GM19324 (cell line): Measurements from ENCODE around the gene CXCL10.
"Not testable (repeated sequence)": the region's sequence is repeated elsewhere in the genome, so short reads cannot be mapped to it uniquely, and the experiment has no call there.

Experiments
- ATAC-seq: cut with Tn5 transposase; IDR thresholded peaks from one replicate; pipeline ENCODE4 v1.9.1; 2021; ENCODE audit warnings: mild to moderate bottlenecking, moderate library complexity; ENCODE audit not compliant: unreplicated experiment, low FRiP score

Gene CXCL10

GRCh38 chr4:76023389-76023788, at the start of gene CXCL10:
Gene CXCL10 (minus strand): TSS chr4:76023497. CDS start chr4:76023431, 66 bp downstream.
- ATAC-seq, result no peak

GRCh38 chr4:76072760-76073159, 49.5 kb upstream of the CXCL10 start:
- no peak for ATAC-seq

- peak; percentile 59 for ATAC-seq
These were observed 44.5 kb upstream of the CXCL10 start for GRCh38 chr4:76067652-76068286.

GRCh38 chr4:76066546-76066945, 43.2 kb upstream of the CXCL10 start:
- ATAC-seq, result no peak

- no peak for ATAC-seq
These were observed 38.7 kb upstream of the CXCL10 start for GRCh38 chr4:76061982-76062381.

GRCh38 chr4:76061421-76061820, 38.1 kb upstream of the CXCL10 start:
- no peak for ATAC-seq

- no peak for ATAC-seq
These were observed 37.2 kb upstream of the CXCL10 start for GRCh38 chr4:76060506-76060905.

- ATAC-seq, result no peak
These were observed 36.5 kb upstream of the CXCL10 start for GRCh38 chr4:76059750-76060149.

GRCh38 chr4:76058888-76059426, 35.7 kb upstream of the CXCL10 start:
- no peak for ATAC-seq

GRCh38 chr4:76058302-76058701, 35.0 kb upstream of the CXCL10 start:
- no peak for ATAC-seq

GRCh38 chr4:76055421-76055820, 32.1 kb upstream of the CXCL10 start:
- no peak for ATAC-seq

GRCh38 chr4:76055016-76055415, 31.7 kb upstream of the CXCL10 start:
- ATAC-seq, result peak; percentile 86

GRCh38 chr4:76053730-76054129, 30.4 kb upstream of the CXCL10 start:
- ATAC-seq, result no peak

- ATAC-seq, result not testable (repeated sequence)
These were observed 27.3 kb upstream of the CXCL10 start for GRCh38 chr4:76050560-76051050.

- ATAC-seq, result not testable (repeated sequence)
These were observed 26.6 kb upstream of the CXCL10 start for GRCh38 chr4:76049860-76050416.

GRCh38 chr4:76044686-76045085, 21.4 kb upstream of the CXCL10 start:
- ATAC-seq, result not testable (repeated sequence)

GRCh38 chr4:76043306-76043705, 20.0 kb upstream of the CXCL10 start:
- not testable (repeated sequence) for ATAC-seq

- not testable (repeated sequence) for ATAC-seq
These were observed 19.1 kb upstream of the CXCL10 start for GRCh38 chr4:76042241-76042998.

GRCh38 chr4:76036855-76037254, 13.6 kb upstream of the CXCL10 start:
- no peak for ATAC-seq

GRCh38 chr4:76035799-76036380, 12.6 kb upstream of the CXCL10 start, which contains the start of gene CXCL11:
Gene CXCL11 (minus strand): TSS chr4:76036070. CDS start chr4:76035987, 83 bp downstream.
- no peak for ATAC-seq

GRCh38 chr4:76035141-76035540, 11.8 kb upstream of the CXCL10 start:
- peak; percentile 67 for ATAC-seq
